HCT116 (cell line): ENCODE measurements around the gene MLKL. TPM values are rescaled to one million over a fixed set of nuclear protein-coding genes. Genes with fewer than 3 reads are reported as not detected.

Experiments
- ATAC-seq: fragments of 200-7000 bp; cut with Tn5 transposase; 2 replicates; pipeline ENCODE4 v1.9.1; 2020; ENCODE audit warnings: mild to moderate bottlenecking, moderate library complexity
- BruUV-seq: library from RNA; stranded (reverse); fragments of 400-500 nt; replicated peaks from 2 replicates; lab custom pipeline; 2021; lab: Mats Ljungman, UMichigan
- CTCF ChIA-PET: fragments of 300-600 bp; sonication (Branson Sonifier 250); formaldehyde crosslinking; loops from one replicate; lab custom pipeline; 2021; ENCODE audit warnings: antibody characterized with exemption; lab: Charles Lee
- POLR2A ChIA-PET: fragments of 300-600, 350-600 bp; sonication (Branson Sonifier 250); formaldehyde crosslinking; loops from one replicate; lab custom pipeline; 2021; ENCODE audit warnings: antibody characterized with exemption; lab: Charles Lee
- RAD21 ChIA-PET, 2 experiments: fragments of 300-600 bp; sonication (Branson Sonifier 250); formaldehyde crosslinking; loops; one replicate each; lab custom pipeline; 2023; ENCODE audit warnings: low total read pairs in 2 of 2; ENCODE audit not compliant: uncharacterized antibody in 2 of 2, unreplicated experiment in 2 of 2, low non-redundant PET in 1 of 2; lab: Charles Lee
- DNase-seq: peaks from one replicate; pipeline ENCODE4 v3.0.0-alpha.2; 2010; ENCODE audit warnings: low read depth, low spot score
- H2AFZ ChIP-seq: fragments of 200-600 bp; shearing (Covaris generic), sonication (generic); 2 replicates; pipeline ENCODE4 v1.6.1; 2017; ENCODE audit warnings: low read depth, mixed run types, mixed read lengths, antibody characterized with exemption, low read length; ENCODE audit not compliant: poor library complexity, severe bottlenecking
- H3K27ac ChIP-seq: 2 replicates; pipeline ENCODE4 v1.5.1; 2012; ENCODE audit warnings: low read depth, low read length
- H3K27me3 ChIP-seq: fragments of 200-600 bp; sonication (generic); 2 replicates; pipeline ENCODE4 v1.6.1; 2016; ENCODE audit warnings: mixed run types, low read length, mixed read lengths; ENCODE audit not compliant: insufficient read depth
- H3K36me3 ChIP-seq, 2 experiments: fragments of 200-500 bp in 1 of 2; fragments of 200-600 bp in 1 of 2; sonication (Bioruptor generic) in 1 of 2; sonication (generic) in 1 of 2; 2 replicates each; pipeline versions ENCODE4 v1.5.1 to v1.6.1; 2014 to 2016; ENCODE audit warnings: low read length in 2 of 2, inconsistent platforms in 1 of 2, mixed read lengths in 1 of 2, mixed run types in 1 of 2; ENCODE audit not compliant: insufficient read depth in 2 of 2, control insufficient read depth in 1 of 2
- H3K4me1 ChIP-seq, 2 experiments: fragments of 200-600 bp in 1 of 2; sonication (generic) in 1 of 2; 2 replicates each; pipeline versions ENCODE4 v1.5.1 to v1.6.1; 2012 to 2017; ENCODE audit warnings: low read length in 2 of 2, inconsistent platforms in 1 of 2, mild to moderate bottlenecking in 1 of 2, mixed read lengths in 1 of 2, mixed run types in 1 of 2, moderate library complexity in 1 of 2; ENCODE audit not compliant: insufficient read depth in 2 of 2, control insufficient read depth in 1 of 2
- H3K4me2 ChIP-seq: fragments of 200-600 bp; sonication (generic); 2 replicates; pipeline ENCODE4 v1.6.1; 2017; ENCODE audit warnings: mixed run types, low read length, mixed read lengths
- H3K4me3 ChIP-seq, 2 experiments: fragments of 200-600 bp in 1 of 2; sonication (generic) in 1 of 2; replicated peaks in 1 of 2; 2 replicates each; pipeline ENCODE4 v1.5.1; 2011 to 2016; ENCODE audit warnings: low read length in 2 of 2, control low read depth in 1 of 2, low read depth in 1 of 2, mild to moderate bottlenecking in 1 of 2, mixed read lengths in 1 of 2, mixed run types in 1 of 2
- H3K79me2 ChIP-seq: fragments of 200-600 bp; sonication (generic); 2 replicates; pipeline ENCODE4 v1.6.1; 2017; ENCODE audit warnings: mild to moderate bottlenecking, mixed run types, low read length, moderate library complexity, mixed read lengths; ENCODE audit not compliant: insufficient read depth
- H3K9ac ChIP-seq: fragments of 200-600 bp; sonication (generic); 2 replicates; pipeline ENCODE4 v1.6.1; 2016; ENCODE audit warnings: low read length, mixed read lengths
- H3K9me2 ChIP-seq: fragments of 200-600 bp; sonication (generic), shearing (Covaris generic); 2 replicates; pipeline ENCODE4 v1.6.1; 2017; ENCODE audit warnings: mixed run types, mild to moderate bottlenecking, moderate library complexity; ENCODE audit not compliant: insufficient read depth
- H3K9me3 ChIP-seq, 2 experiments: fragments of 200-500 bp in 1 of 2; fragments of 200-600 bp in 1 of 2; sonication (Bioruptor generic) in 1 of 2; sonication (generic) in 1 of 2; 2 replicates each; pipeline ENCODE4 v1.6.1; 2014 to 2017; ENCODE audit warnings: low read length in 2 of 2, mixed read lengths in 2 of 2, inconsistent platforms in 1 of 2, low read depth in 1 of 2, mild to moderate bottlenecking in 1 of 2, mixed run types in 1 of 2, moderate library complexity in 1 of 2; ENCODE audit not compliant: control insufficient read depth in 1 of 2, insufficient read depth in 1 of 2
- H4K20me1 ChIP-seq: fragments of 200-600 bp; sonication (generic), shearing (Covaris generic); 2 replicates; pipeline ENCODE4 v1.6.1; 2017; ENCODE audit warnings: mixed run types, mild to moderate bottlenecking, moderate library complexity; ENCODE audit not compliant: insufficient read depth
- EGR1 ChIP-seq: IDR thresholded peaks from 2 replicates; pipeline ENCODE4 v1.6.1; 2012; ENCODE audit warnings: low read depth
- EZH2phosphoT487 ChIP-seq: fragments of 200-600 bp; IDR thresholded peaks from 2 replicates; pipeline ENCODE4 v1.6.1; 2018; ENCODE audit warnings: antibody characterized with exemption, borderline replicate concordance
- SRF ChIP-seq: IDR thresholded peaks from 2 replicates; pipeline ENCODE4 v1.6.1; 2012; ENCODE audit warnings: low read depth
- ZNF274 ChIP-seq: fragments of 200-500 bp; sonication (Bioruptor generic); IDR thresholded peaks from 2 replicates; pipeline ENCODE4 v1.6.1; 2014; ENCODE audit warnings: mild to moderate bottlenecking, low read depth, low read length, inconsistent platforms
- intact Hi-C: fragments of 100-400 bp; cut with micrococcal nuclease; formaldehyde crosslinking; loops from 2 replicates; pipeline ENCODE4 v1.10.0; 2022
- total RNA-seq: library from RNA; stranded (reverse); gene quantifications from one replicate; pipeline ENCODE4 v1.2.1, GENCODE V29; 2021; ENCODE audit not compliant: unreplicated experiment
- TF ChIP-seq, protein P1 (sequence below): IDR thresholded peaks from 2 replicates; pipeline ENCODE4 v1.6.1; 2012; ENCODE audit warnings: low read depth

Gene MLKL
- total RNA-seq, 1 experiment from 2014 or later, result 8.3 TPM

GRCh38 chr16:74742051-74742481 lies 41.4 kb upstream of the MLKL start:
- no TSS peak for BruUV-seq
- Histone ChIP-seq H3K27ac (no peak overlapping the region), H3K9me3 (no peaks in the 10 kb centered on the region), H3K4me2 (peak overlapping the region; percentile 44), H3K79me2 (no peaks in the 10 kb centered on the region), H2AFZ (no peak overlapping the region), H3K36me3 (no peaks in the 10 kb centered on the region), H4K20me1 (no peaks in the 10 kb centered on the region), H3K4me1 (peaks cover 56 to 88% of the 10 kb centered on the region in 2 experiments), H3K9ac (peak overlapping the region; percentile 20), H3K27me3 (no peaks in the 10 kb centered on the region), H3K9me2 (no peaks in the 10 kb centered on the region), H3K4me3 (no peak overlapping the region)
- CTCF ChIA-PET, result interaction anchor here (1.7 kb wide), 1 partner anchor 15 kb away, joined by 4 read pairs; no protein-coding TSS in a partner anchor
- TF ChIP-seq, protein P1, sequence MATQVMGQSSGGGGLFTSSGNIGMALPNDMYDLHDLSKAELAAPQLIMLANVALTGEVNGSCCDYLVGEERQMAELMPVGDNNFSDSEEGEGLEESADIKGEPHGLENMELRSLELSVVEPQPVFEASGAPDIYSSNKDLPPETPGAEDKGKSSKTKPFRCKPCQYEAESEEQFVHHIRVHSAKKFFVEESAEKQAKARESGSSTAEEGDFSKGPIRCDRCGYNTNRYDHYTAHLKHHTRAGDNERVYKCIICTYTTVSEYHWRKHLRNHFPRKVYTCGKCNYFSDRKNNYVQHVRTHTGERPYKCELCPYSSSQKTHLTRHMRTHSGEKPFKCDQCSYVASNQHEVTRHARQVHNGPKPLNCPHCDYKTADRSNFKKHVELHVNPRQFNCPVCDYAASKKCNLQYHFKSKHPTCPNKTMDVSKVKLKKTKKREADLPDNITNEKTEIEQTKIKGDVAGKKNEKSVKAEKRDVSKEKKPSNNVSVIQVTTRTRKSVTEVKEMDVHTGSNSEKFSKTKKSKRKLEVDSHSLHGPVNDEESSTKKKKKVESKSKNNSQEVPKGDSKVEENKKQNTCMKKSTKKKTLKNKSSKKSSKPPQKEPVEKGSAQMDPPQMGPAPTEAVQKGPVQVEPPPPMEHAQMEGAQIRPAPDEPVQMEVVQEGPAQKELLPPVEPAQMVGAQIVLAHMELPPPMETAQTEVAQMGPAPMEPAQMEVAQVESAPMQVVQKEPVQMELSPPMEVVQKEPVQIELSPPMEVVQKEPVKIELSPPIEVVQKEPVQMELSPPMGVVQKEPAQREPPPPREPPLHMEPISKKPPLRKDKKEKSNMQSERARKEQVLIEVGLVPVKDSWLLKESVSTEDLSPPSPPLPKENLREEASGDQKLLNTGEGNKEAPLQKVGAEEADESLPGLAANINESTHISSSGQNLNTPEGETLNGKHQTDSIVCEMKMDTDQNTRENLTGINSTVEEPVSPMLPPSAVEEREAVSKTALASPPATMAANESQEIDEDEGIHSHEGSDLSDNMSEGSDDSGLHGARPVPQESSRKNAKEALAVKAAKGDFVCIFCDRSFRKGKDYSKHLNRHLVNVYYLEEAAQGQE, result no peak
- TF ChIP-seq EGR1 (no peak), EZH2phosphoT487 (no peak), SRF (no peak), ZNF274 (no peak)
- ATAC-seq (no peak), DNase-seq (no peak)
- POLR2A ChIA-PET, result no interaction called here
- RAD21 ChIA-PET, result no interaction called here
- intact Hi-C loops, result no loop called here
